KBM-7 (cell line): Measurements from ENCODE around the gene TLE6.

Experiments used
- DNase-seq: peaks from one replicate; pipeline ENCODE4 v3.0.0-alpha.2; 2015
- in situ Hi-C: fragments of 300-500 bp; cut with MboI; formaldehyde crosslinking; loops from 2 replicates; pipeline ENCODE4 v1.14.3; 2020; ENCODE audit warnings: low sequenced_read_pairs, low pct_unique_long_range_greater_than_20kb, mixed read lengths

The TLE6 gene

DNA sequence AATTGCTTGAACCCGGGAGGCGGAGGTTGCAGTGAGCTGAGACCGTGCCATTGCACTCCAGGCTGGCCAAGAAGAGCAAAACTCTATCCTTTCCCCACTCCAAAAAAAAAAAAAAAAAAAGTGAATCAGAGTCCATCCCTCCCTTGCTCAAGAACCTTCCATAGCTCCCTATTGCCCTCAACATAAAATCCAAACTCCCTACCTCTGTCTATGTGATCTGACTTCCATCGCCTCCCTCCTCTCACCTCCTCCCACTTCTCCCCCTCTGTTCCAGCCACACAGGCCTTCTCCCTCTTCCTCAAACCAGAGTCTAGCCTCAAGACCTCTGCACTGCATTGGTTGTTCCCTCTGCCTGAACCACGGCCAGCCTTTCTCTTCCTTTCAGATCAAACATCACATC is 61.8 kb downstream of the TLE6 start:
- DNase-seq: no peak
- in situ Hi-C loops: no loop called here

DNA sequence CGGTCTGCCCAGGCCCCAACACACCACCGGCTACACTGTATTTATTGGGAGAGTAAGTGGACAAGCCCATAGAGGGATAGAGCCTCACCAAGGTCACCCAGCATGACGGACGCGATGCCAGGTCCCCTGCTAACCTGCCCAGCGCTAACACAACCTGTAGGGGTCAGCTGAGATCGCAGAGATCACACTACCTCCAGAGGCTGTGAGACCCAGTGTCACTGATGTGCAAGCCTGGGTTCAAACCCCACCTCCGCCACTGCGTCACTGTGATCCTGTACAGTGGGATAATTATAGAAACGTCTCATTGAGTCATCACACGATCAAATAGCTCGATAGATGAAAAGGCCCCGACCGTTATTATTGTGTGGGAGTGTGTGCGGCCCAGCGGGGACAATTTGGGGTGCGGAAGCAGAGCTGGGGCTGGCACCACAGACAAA is 62.3 kb downstream of the TLE6 start:
- in situ Hi-C loops: no loop called here
- DNase-seq: no peak

GRCh38 chr19:3041327-3041726 is 64.0 kb downstream of the TLE6 start:
- DNase-seq: no peak
- in situ Hi-C loops: no loop called here

GRCh38 chr19:3041761-3042620 is 64.6 kb downstream of the TLE6 start:
- in situ Hi-C loops: no loop called here
- DNase-seq: no peak

- no peak for DNase-seq
- in situ Hi-C loops: no loop called here
Measured at GRCh38 chr19:3042621-3043267, 65.4 kb downstream of the TLE6 start.
